Right lobe of liver (tissue), 4 donors: ENCODE results near the gene SRPRB.

ENCODE experiments used
- CTCF ChIP-seq, 4 donors: fragments of 200-600 bp in 3 of 4; fragments of 450-650 bp in 1 of 4; IDR thresholded peaks; one replicate each; pipeline versions ENCODE4 v1.5.1 to v1.8.0; 2016 to 2022; ENCODE audit warnings: antibody characterized with exemption in 4 of 4, mild to moderate bottlenecking in 2 of 4
- POLR2A ChIP-seq: fragments of 450-650 bp; IDR thresholded peaks from one replicate; pipeline ENCODE4 v1.6.1; 2017; ENCODE audit warnings: antibody characterized with exemption, mild to moderate bottlenecking
- donor health status: DM: no; HTN: no; CAD: no.
- donor health status: DM: no; HTN: no; CAD: no.
- donor health status: DM: no; HTN: yes; CAD: no.

- no peak for TF ChIP-seq CTCF (IDR thresholded peaks at IDR 0.05)
- no peak for TF ChIP-seq POLR2A
Observed at GRCh38 chr3:133869586-133869985, 64.0 kb downstream of the SRPRB start.
